Activated T-helper 1 cell treated with anti-CD3 and anti-CD28 coated beads, Interleukin-2, amount 50 U/mL, for 16 hours (primary cell): ENCODE results near the gene TENT4B.
A peak's percentile ranks its signal among the peaks of the same experiment; 100 is the strongest.
"Not testable (repeated sequence)": the region's sequence is repeated elsewhere in the genome, so short reads cannot be mapped to it uniquely, and the experiment has no call there.

ENCODE experiments used
- DNase-seq, 2 donors: peaks; one replicate each; pipeline ENCODE4 v3.0.0-alpha.2; 2020; ENCODE audit warnings: low read depth in 1 of 2, low spot score in 1 of 2

TENT4B gene

GRCh38 chr16:50153596-50154419 is 702 bp downstream of the TENT4B start:
- peak; percentile 7 to 15 for DNase-seq

GRCh38 chr16:50154420-50154950 is 1.4 kb downstream of the TENT4B start:
- no peak for DNase-seq

GRCh38 chr16:50155925-50156324 is 2.8 kb downstream of the TENT4B start:
- DNase-seq: no peak

- no peak for DNase-seq
Observed at GRCh38 chr16:50156590-50156989, 3.5 kb downstream of the TENT4B start.

GRCh38 chr16:50160495-50161164 is 7.5 kb downstream of the TENT4B start:
- DNase-seq: no peak

- DNase-seq: no peak
Observed at GRCh38 chr16:50161950-50162349, 8.8 kb downstream of the TENT4B start.

- DNase-seq: no peak
Observed at GRCh38 chr16:50165473-50165872, 12.4 kb downstream of the TENT4B start.

- DNase-seq: no peak
Observed at GRCh38 chr16:50166511-50167500, 13.7 kb downstream of the TENT4B start.

- DNase-seq: no peak
Observed at GRCh38 chr16:50167556-50167955, 14.4 kb downstream of the TENT4B start.

GRCh38 chr16:50169555-50170096 is 16.5 kb downstream of the TENT4B start:
- DNase-seq: no peak

GRCh38 chr16:50171773-50172172 is 18.7 kb downstream of the TENT4B start:
- DNase-seq: not testable (repeated sequence)

GRCh38 chr16:50172195-50172922 is 19.3 kb downstream of the TENT4B start:
- no peak for DNase-seq

- DNase-seq: no peak
Observed at GRCh38 chr16:50173316-50173715, 20.2 kb downstream of the TENT4B start.

GRCh38 chr16:50178491-50178941 is 25.4 kb downstream of the TENT4B start:
- DNase-seq: no peak

- no peak for DNase-seq
Observed at GRCh38 chr16:50182441-50182840, 29.3 kb downstream of the TENT4B start.

- DNase-seq: no peak
Observed at GRCh38 chr16:50183316-50183715, 30.2 kb downstream of the TENT4B start.

GRCh38 chr16:50185005-50185505 is 31.9 kb downstream of the TENT4B start:
- DNase-seq: no peak

- DNase-seq: no peak
Observed at GRCh38 chr16:50188619-50189136, 35.6 kb downstream of the TENT4B start.

GRCh38 chr16:50190292-50190691 is 37.2 kb downstream of the TENT4B start:
- DNase-seq: no peak
